Measurements from ENCODE around the gene IKBKE. TPM values are rescaled to one million over a fixed set of nuclear protein-coding genes. Genes with fewer than 3 reads are reported as not detected.

The IKBKE gene
- total RNA-seq, 4 donors from 2014 or later, result 13.8 to 77.4 (median 17.8) TPM

GRCh38 chr1:206502812-206503211 is 32.5 kb downstream of the IKBKE start:
- no peak overlapping the region for H3K27ac ChIP-seq
- peaks cover 0 to 24% (median 12%) of the 10 kb centered on the region in 4 donors for H3K4me1 ChIP-seq
- H3K4me3 ChIP-seq, result no peak overlapping the region
- 83 to 100% methylated on average over 1 of the region's 1 CpG for WGBS, 2 donors (ENCODE audit: low coverage in 1 of 2)
- H3K9me3 ChIP-seq, result no peaks in the 10 kb centered on the region
- in situ Hi-C loops (cut with MboI; ENCODE audit: low pct_ligation_motif_present in 1 of 4, low pct_unique_long_range_greater_than_20kb in 1 of 4, low sequenced_read_pairs in 3 of 4), result no loop called here
- TF ChIP-seq CTCF (IDR thresholded peaks at IDR 0.05) (no peak), EP300 (IDR thresholded peaks at IDR 0.05; ENCODE audit: low read depth) (no peak)
- H3K36me3 ChIP-seq, result no peaks in the 10 kb centered on the region
- intact Hi-C loops (cut with DNase I; ENCODE audit: low total_unique reads), result no loop called here
- peaks cover 24% of the 10 kb centered on the region for H3K27me3 ChIP-seq
- DNase-seq, result no peak

GRCh38 chr1:206503591-206504362 is 33.5 kb downstream of the IKBKE start:
- TF ChIP-seq CTCF (IDR thresholded peaks at IDR 0.05) (no peak), POLR2AphosphoS5 (IDR thresholded peaks at IDR 0.05) (no peak), POLR2A (IDR thresholded peaks at IDR 0.05) (no peak), EP300 (IDR thresholded peaks at IDR 0.05; ENCODE audit: low read depth) (no peak)
- Histone ChIP-seq H3K9me3 (no peaks in the 10 kb centered on the region), H3K27ac (peak overlapping the region in 3 of 4 donors; percentile 26 to 33 (median 33)), H3K36me3 (no peaks in the 10 kb centered on the region), H3K4me1 (peaks cover 0 to 34% (median 18%) of the 10 kb centered on the region in 4 donors), H3K27me3 (peaks cover 34% of the 10 kb centered on the region), H3K4me3 (no peak overlapping the region)
- peak; percentile 16 for DNase-seq
- 8 to 62% methylated on average over 3 to 8 of the region's 8 CpGs for WGBS, 2 donors (ENCODE audit: low coverage in 1 of 2)
- intact Hi-C loops (cut with DNase I; ENCODE audit: low total_unique reads), result no loop called here
- in situ Hi-C loops (cut with MboI; ENCODE audit: low pct_ligation_motif_present in 1 of 4, low pct_unique_long_range_greater_than_20kb in 1 of 4, low sequenced_read_pairs in 3 of 4), result no loop called here

- no peak for DNase-seq
- no peaks in the 10 kb centered on the region for H3K9me3 ChIP-seq
- WGBS, 2 donors (ENCODE audit: low coverage in 1 of 2), result 20 to 62% methylated on average over 1 to 3 of the region's 3 CpGs
- peaks cover 40% of the 10 kb centered on the region for H3K27me3 ChIP-seq
- no peaks in the 10 kb centered on the region for H3K36me3 ChIP-seq
- intact Hi-C loops (cut with DNase I; ENCODE audit: low total_unique reads), result no loop called here
- TF ChIP-seq POLR2A (IDR thresholded peaks at IDR 0.05) (no peak), POLR2AphosphoS5 (IDR thresholded peaks at IDR 0.05) (no peak), EP300 (IDR thresholded peaks at IDR 0.05; ENCODE audit: low read depth) (no peak), CTCF (IDR thresholded peaks at IDR 0.05) (no peak)
- H3K27ac ChIP-seq, result no peak overlapping the region
- H3K4me1 ChIP-seq, result peaks cover 0 to 34% (median 21%) of the 10 kb centered on the region in 4 donors
- no peak overlapping the region for H3K4me3 ChIP-seq
- in situ Hi-C loops (cut with MboI; ENCODE audit: low pct_ligation_motif_present in 1 of 4, low pct_unique_long_range_greater_than_20kb in 1 of 4, low sequenced_read_pairs in 3 of 4), result no loop called here
These were observed 34.1 kb downstream of the IKBKE start for GRCh38 chr1:206504363-206504713.

GRCh38 chr1:206505702-206506355 is 35.6 kb downstream of the IKBKE start:
- in situ Hi-C loops (cut with MboI; ENCODE audit: low pct_ligation_motif_present in 1 of 4, low pct_unique_long_range_greater_than_20kb in 1 of 4, low sequenced_read_pairs in 3 of 4), result no loop called here
- H3K27ac ChIP-seq, result no peak overlapping the region

More at GRCh38 chr1:206505702-206506355, 35.6 kb downstream of the IKBKE start:
- Histone ChIP-seq H3K4me3 (no peak overlapping the region), H3K4me1 (peaks cover 0 to 34% (median 21%) of the 10 kb centered on the region in 4 donors), H3K27me3 (peaks cover 48% of the 10 kb centered on the region), H3K9me3 (no peaks in the 10 kb centered on the region), H3K36me3 (no peaks in the 10 kb centered on the region)
- DNase-seq, result no peak
- TF ChIP-seq CTCF (IDR thresholded peaks at IDR 0.05), result peak in 4 of 5 experiments; percentile 22 to 35 (median 26)
- TF ChIP-seq EP300 (IDR thresholded peaks at IDR 0.05; ENCODE audit: low read depth), result no peak
- intact Hi-C loops (cut with DNase I; ENCODE audit: low total_unique reads), result no loop called here
- 44 to 45% methylated on average over 7 to 10 of the region's 10 CpGs for WGBS, 2 donors (ENCODE audit: low coverage in 1 of 2)

All from transverse colon (tissue), 4 donors.